ENCODE results near the gene RTF1. TPM values are rescaled to one million over a fixed set of nuclear protein-coding genes. Genes with fewer than 3 reads are reported as not detected.

Gene RTF1
- total RNA-seq, 1 donor from 2014 or later, result 23.5 TPM

GRCh38 chr15:41487381-41487780 lies 70.5 kb downstream of the RTF1 start:
- TF ChIP-seq CTCF (conservative IDR thresholded peaks at IDR 0.05; ENCODE audit: low read depth, low read length), result no peak
- DNase-seq (ENCODE audit: low read depth), result no peak
- H3K4me3 ChIP-seq (ENCODE audit: low read depth, low read length), result no peak overlapping the region

GRCh38 chr15:41487802-41488201 lies 70.9 kb downstream of the RTF1 start:
- no peak for DNase-seq (ENCODE audit: low read depth)
- H3K4me3 ChIP-seq (ENCODE audit: low read depth, low read length), result no peak overlapping the region
- no peak for TF ChIP-seq CTCF (conservative IDR thresholded peaks at IDR 0.05; ENCODE audit: low read depth, low read length)

GRCh38 chr15:41489641-41490040 lies 72.7 kb downstream of the RTF1 start:
- no peak for DNase-seq (ENCODE audit: low read depth)
- no peak overlapping the region for H3K4me3 ChIP-seq (ENCODE audit: low read depth, low read length)
- no peak for TF ChIP-seq CTCF (conservative IDR thresholded peaks at IDR 0.05; ENCODE audit: low read depth, low read length)

GRCh38 chr15:41490355-41490754 lies 73.5 kb downstream of the RTF1 start:
- no peak for TF ChIP-seq CTCF (conservative IDR thresholded peaks at IDR 0.05; ENCODE audit: low read depth, low read length)
- DNase-seq (ENCODE audit: low read depth), result peak; percentile 81
- no peak overlapping the region for H3K4me3 ChIP-seq (ENCODE audit: low read depth, low read length)

GRCh38 chr15:41491889-41492288 lies 75.0 kb downstream of the RTF1 start:
- no peak overlapping the region for H3K4me3 ChIP-seq (ENCODE audit: low read depth, low read length)
- TF ChIP-seq CTCF (conservative IDR thresholded peaks at IDR 0.05; ENCODE audit: low read depth, low read length), result no peak
- no peak for DNase-seq (ENCODE audit: low read depth)

- peak overlapping the region; percentile 63 for H3K4me3 ChIP-seq (ENCODE audit: low read depth, low read length)
- no peak for DNase-seq (ENCODE audit: low read depth)
- no peak for TF ChIP-seq CTCF (conservative IDR thresholded peaks at IDR 0.05; ENCODE audit: low read depth, low read length)
These were observed 75.8 kb downstream of the RTF1 start for GRCh38 chr15:41492597-41493204.

- no peak for DNase-seq (ENCODE audit: low read depth)
- peak within 1 kb of the TSS; percentile 63 for H3K4me3 ChIP-seq (ENCODE audit: low read depth, low read length)
- no peak for TF ChIP-seq CTCF (conservative IDR thresholded peaks at IDR 0.05; ENCODE audit: low read depth, low read length)
These were observed 76.5 kb downstream of the RTF1 start, which contains the start of gene ITPKA for GRCh38 chr15:41493205-41493901. TSS of gene ITPKA (plus strand) at chr15:41493874. CDS start at chr15:41493928, 54 bp downstream.

Data from epithelial cell of proximal tubule (primary cell).